ENCODE results near the gene RAB17.

RAB17 gene

DNA sequence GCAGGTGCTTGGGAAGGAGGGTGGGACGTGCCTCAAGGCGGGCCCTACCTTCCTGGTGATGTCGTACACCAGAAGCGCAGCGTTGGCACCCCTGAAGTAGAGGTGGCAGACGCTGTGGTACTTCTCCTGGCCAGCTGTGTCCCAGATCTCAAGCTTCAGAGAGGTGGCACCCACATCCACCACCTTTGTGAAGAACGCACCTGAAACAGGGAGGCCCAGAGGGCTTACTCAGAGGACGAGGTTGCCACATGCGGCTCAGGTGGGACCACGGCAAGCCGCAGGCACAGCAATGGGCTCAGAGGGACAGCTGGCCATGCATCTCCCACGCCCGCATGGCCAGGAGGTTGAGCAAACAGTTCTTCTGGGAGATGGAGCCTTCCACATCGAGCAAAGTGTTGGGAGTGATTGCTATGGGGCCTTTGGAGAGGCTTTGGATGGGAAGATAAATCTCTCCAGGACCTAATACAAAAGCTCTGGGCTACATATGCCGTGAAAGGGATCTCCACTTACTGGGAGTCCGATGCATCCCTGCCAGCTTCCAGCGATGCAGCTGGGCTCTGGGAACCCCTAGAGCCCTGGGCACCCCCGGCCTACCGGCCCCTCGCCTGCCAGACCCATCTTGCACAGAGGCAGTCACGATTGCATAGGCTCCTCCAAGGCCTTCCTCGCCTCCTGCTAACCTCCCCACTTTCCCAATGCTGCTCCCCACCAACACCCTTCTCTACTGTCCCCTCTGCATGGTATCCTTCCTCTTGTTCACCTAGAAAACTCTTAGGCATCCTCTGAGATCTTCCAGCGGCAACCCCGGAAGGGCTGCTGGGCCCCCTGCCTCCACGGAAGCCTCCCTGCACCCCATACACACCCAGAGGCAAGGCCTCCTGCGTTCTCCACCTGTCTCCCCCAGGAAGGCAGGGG, 12.3 kb downstream of the RAB17 start:
- no peak for DNase-seq (ENCODE audit: low read depth)

DNA sequence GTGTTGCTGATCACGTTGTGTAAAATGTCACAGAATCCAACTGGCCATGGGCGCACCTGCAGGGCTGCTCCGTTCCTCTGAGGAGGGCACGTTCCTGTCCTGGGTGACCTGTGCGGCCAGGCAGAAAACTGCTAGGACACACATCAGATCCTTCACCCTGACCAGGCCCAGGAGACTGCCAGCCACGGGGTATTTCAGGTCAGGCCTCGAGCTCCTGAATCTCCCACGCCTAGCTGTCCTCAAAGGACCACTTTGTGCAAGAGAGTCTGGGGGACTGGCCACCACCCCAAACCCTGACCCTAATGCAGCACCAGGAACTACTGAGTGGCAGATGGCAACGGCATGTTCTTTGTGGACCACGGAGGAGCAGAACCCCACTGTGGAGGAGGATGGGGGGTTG, 13.1 kb downstream of the RAB17 start:
- no peak for DNase-seq (ENCODE audit: low read depth)

DNA sequence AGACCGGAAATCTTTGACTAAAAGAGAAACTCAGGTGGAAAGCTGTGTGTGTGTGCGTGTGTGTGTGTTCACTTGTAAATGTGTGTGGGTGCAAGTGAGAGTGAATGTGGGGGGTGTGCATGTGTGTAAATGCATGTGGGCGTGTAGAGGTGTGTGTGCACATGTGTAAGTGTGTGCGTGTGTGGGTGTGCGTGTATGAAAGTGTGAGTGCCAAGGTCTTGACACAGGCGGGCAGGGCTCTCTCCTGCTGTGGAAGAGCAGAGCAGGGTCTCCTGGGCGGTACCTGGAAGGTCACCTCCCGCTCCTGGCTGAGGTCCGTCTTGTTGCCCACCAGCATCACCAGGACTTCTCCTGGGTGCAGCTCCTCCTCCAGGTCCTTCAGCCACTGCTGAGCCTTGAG, 13.6 kb downstream of the RAB17 start:
- DNase-seq (ENCODE audit: low read depth): no peak

DNA sequence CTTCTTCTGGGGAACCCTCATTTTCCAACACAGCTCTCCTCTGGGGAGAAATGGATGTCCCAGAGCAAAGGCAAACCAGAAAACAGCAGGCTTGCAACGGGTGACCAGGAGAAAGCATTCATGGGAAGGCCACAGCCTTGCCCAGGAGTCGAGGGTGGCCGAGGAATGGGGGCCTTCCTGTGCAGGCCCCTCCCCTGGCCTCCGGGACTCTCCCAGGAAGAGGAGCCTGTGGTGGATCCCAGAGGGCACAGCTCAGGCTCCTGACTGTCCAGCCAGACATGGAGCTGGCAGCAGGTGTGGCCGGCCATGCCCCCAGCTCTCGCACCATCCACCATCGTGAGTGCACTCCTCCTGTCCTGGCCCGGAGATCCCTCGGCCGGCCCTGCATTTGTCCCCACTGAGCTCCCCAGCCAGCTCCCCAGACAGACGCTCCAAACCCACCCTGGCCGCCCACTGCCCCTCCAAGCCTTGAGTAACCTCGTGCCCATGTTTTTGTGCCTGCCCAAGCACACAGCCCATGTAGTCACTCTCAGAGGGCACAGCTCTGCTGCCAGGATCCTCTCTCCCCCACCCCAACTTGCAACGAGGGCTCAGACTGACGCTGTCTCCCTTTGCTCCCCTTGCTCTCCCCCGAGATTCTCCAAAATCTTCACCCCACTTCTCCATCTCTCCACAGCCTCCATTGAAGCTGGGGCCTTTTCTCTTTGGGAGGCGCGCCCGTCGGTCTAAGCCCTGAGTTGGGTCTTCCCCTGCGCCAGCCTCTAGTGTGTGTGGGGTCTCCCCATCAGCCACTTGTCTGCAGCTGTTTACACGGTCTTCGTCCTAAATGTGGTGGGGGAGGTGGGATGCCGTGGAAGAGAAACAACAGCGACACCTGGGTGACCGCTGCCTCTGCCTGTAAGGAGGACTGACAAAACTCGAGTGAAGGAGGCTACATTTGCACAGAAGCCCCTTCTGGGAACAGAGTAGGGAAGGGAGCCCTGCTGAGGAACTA, 14.4 kb downstream of the RAB17 start:
- DNase-seq (ENCODE audit: low read depth): no peak

- no peak for DNase-seq (ENCODE audit: low read depth)
Observed at GRCh38 chr2:237574894-237575868, 15.4 kb downstream of the RAB17 start.

DNA sequence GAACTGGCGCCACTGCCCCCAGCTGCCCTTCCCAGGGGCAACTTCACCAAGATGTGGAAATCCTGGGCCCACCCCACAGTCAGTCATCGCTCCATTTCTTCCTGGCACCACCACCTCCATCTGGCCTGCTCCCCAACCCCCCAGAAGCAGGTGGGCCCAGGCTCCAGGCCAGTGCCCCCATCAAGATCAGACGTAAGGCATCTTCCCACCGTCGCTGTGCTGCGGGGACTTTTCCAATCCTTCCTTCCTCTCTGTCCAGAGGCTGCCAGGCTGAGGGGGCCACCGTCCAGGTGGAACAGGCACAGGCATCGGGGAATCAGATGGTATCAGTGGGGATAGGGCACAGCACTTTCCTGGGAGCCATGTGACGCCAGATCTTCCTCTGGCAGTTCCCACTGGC, 16.1 kb downstream of the RAB17 start:
- DNase-seq (ENCODE audit: low read depth): no peak

DNA sequence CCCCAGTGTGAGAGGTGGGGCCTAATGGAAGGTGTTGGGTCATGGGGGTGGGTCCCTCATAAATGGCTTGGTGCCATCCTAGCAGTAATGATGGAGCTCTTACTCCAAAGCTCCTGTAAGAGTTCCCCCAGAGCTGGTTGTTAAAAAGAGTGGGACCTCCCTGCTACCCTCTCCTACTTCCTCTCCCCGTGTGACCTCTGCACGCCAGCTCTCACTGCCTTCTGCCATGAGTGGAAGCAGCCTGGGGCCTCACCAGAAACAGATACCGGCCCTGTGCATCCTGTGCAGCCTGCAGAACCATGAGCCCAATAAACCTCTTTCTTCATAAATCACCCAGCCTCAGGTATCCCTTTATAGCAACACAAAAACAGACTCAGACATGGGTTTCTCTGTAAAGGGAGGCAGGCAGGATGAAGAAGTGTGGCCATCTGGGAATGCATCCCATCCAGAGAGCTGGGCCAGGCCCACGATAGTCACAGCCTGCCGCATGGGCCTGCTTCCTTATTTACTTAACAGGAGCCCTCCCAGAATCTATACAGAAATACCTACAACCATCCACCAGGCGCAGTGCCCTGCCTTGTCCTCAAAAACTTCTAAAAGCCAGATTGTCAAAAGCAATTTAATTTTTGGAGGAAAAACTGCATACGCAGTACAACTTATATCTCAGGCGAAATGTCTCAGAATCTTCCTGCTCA, 16.7 kb downstream of the RAB17 start:
- DNase-seq (ENCODE audit: low read depth): no peak

DNA sequence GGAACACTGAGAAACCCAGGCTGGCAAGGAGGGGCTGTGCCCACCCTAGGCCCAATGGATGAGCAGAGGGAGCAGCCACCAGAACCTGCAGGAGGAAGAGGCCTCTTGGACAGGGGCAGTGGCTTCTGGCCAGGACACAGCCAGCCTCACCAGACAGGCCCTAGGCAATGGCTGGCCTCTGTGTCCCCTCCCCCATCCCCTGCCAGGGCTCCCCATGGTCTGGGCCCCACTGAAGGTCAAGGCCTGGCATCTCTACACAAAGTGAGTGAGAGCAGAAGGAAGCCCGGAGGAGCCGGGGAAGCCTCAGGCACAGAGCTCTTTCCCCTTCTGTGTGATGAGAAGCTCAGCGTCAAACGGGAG, 17.8 kb downstream of the RAB17 start:
- no peak for DNase-seq (ENCODE audit: low read depth)

- peak; percentile 80 for DNase-seq (ENCODE audit: low read depth)
Observed at GRCh38 chr2:237572021-237572741, 18.4 kb downstream of the RAB17 start.

- DNase-seq (ENCODE audit: low read depth): no peak
Observed at GRCh38 chr2:237571551-237571950, 19.0 kb downstream of the RAB17 start.

GRCh38 chr2:237570776-237571335, 19.7 kb downstream of the RAB17 start:
- DNase-seq (ENCODE audit: low read depth): no peak

DNA sequence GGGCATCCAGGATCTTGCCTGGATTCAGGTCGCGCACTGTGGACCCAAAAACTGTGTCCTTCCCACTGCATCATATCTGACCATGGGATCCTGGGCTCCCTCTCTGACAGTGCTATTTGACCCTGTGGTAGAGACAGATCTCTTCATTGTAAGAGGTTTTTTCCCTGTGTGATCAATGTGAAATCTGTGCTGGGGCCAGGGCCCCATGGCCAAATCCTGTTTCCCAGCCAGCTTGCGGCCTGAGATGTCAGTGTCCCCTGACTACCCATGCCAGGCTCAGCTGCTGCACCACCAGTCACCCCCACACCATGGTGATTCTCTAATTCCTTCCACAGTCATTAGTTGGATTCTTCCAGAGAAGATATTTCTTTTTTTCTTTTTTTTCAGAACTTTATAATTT, 20.6 kb downstream of the RAB17 start:
- DNase-seq (ENCODE audit: low read depth): no peak

- no peak for DNase-seq (ENCODE audit: low read depth)
Observed at GRCh38 chr2:237569041-237569440, 21.5 kb downstream of the RAB17 start.

DNA sequence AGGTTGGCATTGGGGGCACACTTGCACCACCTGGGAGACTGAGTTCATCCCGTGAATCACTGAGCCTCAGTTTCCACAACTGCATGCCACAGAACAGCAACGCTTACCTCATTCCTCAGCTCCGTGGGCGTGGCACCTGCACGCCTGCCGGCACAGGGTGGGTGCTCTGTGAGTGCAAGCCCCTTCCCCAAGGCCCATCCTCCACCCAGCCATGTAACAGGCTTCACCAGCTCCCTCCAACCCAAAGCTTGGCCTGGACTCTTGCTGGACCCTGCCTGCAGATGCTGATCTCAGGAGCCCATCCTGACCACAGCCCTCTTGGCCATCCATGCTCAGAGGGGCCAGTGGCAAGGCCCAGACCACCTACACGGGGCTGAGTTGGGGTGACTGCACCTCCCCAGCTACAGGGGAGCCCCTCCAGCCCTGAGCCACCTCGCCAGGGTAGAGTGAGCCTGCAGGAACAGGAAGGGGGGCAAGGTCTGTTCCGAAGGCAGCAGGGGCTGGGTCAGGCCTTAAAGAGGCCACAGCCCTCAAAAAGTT, 22.3 kb downstream of the RAB17 start:
- DNase-seq (ENCODE audit: low read depth): no peak

DNA sequence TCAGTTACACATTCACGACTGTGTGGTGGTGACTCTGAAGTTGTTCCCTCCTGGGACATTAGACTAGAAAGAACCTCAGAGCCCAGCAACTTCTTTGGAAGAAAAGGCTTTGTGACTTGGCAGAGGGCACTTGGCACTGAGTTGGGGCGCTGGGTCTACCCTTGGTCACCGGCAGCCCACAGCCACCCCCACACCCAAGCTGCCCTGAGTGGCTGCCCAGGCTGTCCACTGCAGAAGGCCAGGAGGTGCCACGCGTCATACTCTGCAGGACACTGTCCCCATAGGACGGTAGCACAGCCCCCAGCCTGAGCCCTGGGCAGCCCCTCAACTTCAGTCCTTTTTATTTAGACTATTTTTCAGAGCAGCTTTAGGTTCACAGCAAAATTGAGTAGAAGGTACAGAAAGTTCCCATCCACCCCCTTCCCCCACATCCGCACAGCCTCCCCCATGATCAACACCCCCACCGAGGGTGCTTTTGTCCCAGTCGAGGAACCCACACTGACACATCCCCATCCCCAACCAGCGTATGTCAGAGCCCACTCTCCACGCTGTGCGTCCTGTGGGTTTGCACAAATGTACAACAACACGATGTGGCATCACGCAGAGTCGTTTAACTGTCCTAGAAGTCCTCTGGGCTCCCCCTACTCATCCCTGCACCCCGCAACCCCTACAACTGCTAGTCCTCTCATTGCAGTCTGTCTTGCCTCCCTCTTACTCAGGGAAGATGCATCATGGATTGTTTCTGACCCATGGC, 23.1 kb downstream of the RAB17 start:
- DNase-seq (ENCODE audit: low read depth): no peak

GRCh38 chr2:237566401-237567235, 23.9 kb downstream of the RAB17 start, which contains the start of gene PRLH:
Gene PRLH, plus strand, starts transcription at chr2:237566574. Its CDS starts 0 bp downstream, at chr2:237566574.
- DNase-seq (ENCODE audit: low read depth): no peak

- DNase-seq (ENCODE audit: low read depth): no peak
Observed at GRCh38 chr2:237565974-237566373, 24.6 kb downstream of the RAB17 start.

Measured in stimulated activated CD4-positive, alpha-beta T cell treated with anti-CD3 and anti-CD28 coated beads, Interleukin-2, amount 100 ng/mL, for 4 hours (primary cell).